Measurements from ENCODE around the gene TTC7B.

DNA sequence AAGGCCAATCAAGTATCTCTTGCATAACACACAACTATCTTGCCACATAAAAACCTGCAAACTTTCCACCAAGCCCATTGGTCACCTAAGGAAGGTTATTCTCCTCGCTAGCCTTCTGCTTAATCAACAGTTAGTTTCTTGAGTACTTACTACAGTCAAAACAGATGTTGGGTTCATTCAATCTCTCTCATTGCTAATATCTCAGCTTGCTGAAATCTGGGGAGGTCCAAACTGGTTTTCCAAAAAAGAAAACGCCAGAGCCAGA lies 74.6 kb downstream of the TTC7B start:
- TF ChIP-seq EZH2 (IDR thresholded peaks at IDR 0.05; ENCODE audit: low read length, missing control alignments) = no peak
- TF ChIP-seq, protein P1, sequence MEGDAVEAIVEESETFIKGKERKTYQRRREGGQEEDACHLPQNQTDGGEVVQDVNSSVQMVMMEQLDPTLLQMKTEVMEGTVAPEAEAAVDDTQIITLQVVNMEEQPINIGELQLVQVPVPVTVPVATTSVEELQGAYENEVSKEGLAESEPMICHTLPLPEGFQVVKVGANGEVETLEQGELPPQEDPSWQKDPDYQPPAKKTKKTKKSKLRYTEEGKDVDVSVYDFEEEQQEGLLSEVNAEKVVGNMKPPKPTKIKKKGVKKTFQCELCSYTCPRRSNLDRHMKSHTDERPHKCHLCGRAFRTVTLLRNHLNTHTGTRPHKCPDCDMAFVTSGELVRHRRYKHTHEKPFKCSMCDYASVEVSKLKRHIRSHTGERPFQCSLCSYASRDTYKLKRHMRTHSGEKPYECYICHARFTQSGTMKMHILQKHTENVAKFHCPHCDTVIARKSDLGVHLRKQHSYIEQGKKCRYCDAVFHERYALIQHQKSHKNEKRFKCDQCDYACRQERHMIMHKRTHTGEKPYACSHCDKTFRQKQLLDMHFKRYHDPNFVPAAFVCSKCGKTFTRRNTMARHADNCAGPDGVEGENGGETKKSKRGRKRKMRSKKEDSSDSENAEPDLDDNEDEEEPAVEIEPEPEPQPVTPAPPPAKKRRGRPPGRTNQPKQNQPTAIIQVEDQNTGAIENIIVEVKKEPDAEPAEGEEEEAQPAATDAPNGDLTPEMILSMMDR (conservative IDR thresholded peaks at IDR 0.05 in 1 of 2, IDR thresholded peaks at IDR 0.05 in 1 of 2; ENCODE audit: low read depth in 1 of 2, low read length in 2 of 2) = no peak

Measured in fibroblast of lung (primary cell).